HG02571 (cell line): ENCODE results near the gene FCN2.

Experiments used
- ATAC-seq: cut with Tn5 transposase; IDR thresholded peaks from one replicate; pipeline ENCODE4 v1.9.1; 2021; ENCODE audit warnings: mild to moderate bottlenecking, moderate library complexity; ENCODE audit not compliant: unreplicated experiment

FCN2 gene

DNA sequence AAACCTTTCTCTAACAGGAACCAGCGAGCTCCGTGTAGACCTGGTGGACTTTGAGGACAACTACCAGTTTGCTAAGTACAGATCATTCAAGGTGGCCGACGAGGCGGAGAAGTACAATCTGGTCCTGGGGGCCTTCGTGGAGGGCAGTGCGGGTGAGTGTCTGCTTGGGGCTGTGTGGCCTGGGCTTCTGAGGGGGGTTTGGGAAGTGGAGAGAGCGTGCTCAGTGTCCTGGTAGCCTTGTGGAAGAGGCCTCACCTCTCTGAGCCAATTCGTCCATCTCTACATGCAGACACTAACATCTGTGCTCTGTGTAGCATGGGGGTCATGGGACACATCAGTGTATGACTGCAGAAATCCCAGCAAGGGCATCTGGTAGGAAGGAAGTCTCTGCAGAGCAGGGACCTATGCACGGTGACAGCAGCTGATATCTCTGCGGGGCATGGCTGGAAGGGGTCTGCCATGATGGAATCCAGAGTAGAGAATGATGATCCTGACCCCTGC lies 5.9 kb downstream of the FCN2 start:
- ATAC-seq: no peak

DNA sequence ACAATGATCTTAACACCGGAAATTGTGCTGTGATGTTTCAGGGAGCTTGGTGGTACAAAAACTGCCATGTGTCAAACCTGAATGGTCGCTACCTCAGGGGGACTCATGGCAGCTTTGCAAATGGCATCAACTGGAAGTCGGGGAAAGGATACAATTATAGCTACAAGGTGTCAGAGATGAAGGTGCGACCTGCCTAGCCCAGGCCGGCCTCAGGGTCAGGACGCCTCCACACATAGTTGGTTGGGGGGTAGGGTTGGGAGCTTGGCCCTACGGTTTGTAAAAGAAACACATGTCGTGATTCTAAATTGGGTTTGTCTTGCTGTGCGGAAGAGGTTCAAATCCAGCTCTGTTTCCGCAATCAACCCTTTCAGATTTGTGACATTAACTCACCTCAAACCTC lies 6.6 kb downstream of the FCN2 start:
- no peak for ATAC-seq

DNA sequence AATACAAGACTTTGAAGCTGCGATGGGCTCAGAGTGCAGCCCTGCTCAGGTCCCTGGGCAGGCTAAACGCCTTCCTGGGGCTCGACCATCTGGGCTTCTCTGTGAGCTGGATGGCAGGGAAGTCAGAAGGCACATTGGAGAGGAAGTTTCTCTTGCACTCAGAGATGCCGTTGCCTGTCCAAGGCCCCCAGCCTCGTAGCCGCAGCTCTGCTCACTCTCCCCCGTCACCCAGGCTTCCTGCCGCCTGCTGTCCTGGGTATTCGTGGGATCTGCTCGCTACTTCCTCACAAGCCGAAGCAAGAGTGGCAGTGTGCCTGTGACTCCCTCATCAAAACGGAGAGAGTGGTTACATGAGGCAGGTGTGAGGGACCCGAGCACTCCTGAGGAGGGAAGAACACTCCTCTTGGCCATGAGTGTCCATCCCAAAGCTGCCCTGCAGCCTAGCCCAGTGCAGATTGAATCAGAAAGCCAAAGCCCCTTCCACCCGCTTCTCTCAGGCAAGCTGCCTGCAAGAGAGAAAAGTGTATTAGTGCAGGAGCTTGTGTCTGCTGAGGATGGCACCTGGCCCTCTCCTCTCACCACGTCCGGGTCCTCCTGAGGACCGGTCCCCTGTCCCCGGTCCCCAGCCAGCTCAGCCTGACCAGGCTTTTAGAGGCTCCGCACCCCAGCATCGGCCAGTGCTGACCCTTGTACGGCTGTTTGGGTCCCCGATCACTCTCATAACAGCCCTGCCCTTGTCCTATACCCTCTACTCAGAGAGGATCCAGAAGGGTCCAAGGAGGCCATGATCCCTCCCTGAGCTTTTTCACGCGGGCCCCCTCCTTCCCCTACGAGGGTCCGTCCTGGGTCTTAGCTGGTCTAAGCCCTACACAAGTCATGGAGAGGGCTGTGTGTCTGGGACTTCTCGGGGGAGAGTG lies 7.3 kb downstream of the FCN2 start:
- ATAC-seq: no peak

DNA sequence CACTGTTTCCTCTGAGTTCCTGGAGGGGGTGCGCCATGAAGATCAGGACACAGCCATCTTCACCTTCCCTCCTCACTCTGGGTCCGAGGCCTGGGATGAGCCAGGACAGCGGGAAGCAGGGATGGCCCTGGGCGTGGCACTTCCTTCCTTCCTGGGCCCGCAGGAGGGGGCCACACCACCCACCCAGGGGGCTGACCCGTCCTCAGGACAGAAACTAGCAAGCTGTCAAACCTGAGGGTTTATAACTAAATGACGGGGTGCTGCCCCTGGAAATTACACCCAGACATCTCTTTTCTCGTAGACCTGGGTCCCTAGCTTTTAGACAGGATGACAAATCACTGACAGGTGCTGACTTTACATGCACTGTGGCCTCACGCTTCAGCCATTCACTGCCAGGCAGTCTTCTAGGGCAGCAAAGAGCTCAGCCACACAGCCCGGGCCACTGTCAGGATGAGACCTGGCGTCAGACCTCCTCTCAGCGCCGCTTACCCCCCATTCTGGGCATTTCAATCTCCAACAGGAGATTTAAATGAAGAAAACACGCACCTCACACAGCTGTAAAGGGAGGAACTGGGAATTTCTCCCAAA lies 8.1 kb downstream of the FCN2 start:
- ATAC-seq: no peak

DNA sequence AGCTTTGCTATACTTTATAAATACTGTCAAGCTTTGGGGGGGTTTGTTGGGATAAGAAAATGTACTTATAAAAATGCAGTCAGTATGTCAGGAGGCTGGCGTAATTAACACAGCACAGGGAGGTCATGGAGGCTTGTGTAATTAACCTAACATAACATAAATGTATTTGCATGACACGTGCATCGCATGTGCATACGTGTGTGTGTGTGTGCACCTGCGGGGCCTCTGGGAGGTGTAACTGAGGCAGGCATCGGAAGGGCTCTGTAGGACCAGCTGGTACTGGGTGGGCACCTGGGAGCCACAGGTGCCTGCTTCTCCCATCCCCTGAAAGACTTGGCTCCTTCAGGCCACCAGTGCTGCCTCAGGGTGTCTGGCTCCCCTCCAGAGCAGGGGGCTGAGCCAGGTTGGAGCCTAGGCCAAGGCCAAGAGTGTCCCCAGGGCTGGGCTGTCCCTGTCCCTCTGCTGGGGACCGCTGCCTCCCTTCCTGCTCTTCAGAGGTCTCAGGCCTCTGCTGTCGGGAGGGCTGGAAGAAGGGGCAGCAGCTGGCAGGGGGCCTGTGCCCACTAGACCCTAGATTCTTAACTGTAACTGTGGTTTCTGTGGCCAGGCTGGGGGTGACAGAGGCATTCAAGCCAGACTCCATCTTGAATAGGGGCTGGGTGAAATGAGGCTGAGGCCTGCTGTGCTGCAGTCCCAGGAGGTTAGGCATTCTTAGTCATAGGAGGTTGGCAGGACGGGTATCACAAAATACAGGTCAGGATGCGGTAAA lies 9.0 kb downstream of the FCN2 start:
- ATAC-seq: no peak

DNA sequence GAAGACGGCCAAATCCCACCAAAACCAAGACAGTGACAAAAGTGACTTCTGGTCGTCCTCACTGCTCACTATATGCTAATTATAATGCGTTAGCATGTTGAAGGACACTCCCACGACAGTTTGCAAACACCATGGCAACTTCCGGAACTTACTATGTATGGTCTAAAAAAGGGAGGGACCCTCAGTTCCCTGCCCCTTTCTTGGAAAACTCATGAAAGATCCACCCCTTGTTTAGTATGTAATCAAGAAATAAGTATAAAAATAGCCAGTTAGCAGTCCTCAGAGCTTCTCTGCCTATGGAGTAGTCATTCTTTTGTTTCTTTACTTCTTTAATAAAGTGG lies 9.5 kb downstream of the FCN2 start:
- no peak for ATAC-seq

DNA sequence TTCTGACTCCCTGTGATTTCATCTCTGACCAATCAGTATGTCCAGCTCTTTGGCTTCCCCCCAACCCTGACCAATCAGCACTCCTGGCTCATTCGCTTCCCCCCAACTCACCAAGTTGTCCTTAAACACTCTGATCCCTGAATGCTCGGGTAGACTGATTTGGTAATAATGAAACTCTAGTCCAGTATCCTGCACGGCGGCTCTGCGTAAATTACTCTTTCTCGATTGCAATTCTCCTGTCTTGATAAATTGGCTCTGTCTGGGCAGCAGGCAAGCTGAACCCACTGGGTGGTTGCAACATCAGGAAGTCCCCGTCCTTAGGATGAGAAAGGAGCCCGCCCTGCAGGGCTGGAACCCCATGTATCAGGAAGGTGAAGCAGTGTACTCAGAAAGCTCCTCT lies 10.4 kb downstream of the FCN2 start:
- ATAC-seq: no peak

DNA sequence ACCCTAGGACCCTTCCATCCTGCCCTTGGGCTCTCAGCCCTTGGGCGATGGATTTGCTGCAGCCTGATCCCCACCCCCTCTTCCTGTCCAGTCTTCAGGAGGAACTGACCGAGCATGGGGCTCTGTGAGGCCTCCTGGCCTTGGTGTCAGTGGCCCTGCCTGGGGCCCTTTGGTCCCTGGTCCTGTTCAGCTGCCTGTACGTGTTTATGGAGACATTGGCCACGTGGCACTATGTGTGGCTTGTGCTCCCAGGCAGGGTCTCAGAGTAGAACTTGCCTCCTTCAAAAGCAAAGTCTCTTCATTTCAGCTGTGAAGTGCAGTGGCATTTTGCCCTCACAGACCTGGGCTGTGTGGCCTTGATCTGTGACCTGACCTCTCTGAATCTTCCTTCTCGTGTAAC lies 11.1 kb downstream of the FCN2 start:
- ATAC-seq: no peak

DNA sequence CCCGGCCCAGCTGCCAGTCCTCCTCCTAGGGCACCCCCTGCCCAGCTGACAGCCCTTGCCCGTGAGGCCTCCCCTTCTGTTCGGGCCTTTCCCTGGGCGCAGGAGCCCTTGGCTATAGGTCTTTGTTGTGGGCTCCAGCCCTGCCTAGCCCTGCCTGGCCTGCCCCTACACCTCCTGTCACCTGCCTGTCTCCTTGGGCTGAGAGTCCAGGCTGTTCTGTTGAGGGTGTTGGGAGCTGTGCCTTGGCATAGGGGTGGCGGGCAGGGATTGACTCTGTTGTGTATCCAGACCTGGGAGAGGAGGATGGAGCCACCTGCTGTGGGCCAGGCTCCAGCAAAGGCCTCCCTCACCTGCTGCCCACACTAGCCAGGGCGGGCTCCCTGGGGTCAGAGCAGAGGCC lies 11.6 kb downstream of the FCN2 start:
- ATAC-seq: no peak

DNA sequence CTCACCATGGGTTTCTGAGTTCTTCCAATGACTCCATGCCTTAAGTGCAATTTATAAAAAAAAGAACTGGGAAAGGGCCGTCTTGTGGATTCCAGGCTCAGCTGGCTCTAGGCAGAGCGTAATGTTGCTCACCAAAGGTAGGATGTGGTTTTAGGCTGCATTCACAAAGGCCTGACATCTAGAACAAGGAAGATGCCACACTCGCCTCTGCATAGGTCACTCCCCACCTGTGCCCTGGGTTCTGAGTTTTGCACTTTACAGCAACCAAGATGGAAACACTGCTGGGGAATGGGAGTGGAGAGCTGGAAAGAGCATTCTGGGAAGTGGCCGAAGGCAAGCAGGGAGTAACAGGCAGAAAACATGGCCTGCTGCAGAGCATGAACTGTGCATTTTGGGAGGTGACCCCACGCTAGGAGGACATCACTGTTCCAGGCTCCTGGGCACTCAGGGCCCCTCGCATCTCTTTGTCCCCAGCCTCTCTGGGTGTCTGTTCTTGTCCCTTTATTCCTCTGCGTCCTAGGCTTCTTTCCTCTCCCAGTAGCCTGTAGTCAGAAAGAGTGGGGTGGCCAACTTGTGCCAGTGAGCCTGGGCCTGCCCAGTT lies 12.3 kb downstream of the FCN2 start:
- no peak for ATAC-seq

DNA sequence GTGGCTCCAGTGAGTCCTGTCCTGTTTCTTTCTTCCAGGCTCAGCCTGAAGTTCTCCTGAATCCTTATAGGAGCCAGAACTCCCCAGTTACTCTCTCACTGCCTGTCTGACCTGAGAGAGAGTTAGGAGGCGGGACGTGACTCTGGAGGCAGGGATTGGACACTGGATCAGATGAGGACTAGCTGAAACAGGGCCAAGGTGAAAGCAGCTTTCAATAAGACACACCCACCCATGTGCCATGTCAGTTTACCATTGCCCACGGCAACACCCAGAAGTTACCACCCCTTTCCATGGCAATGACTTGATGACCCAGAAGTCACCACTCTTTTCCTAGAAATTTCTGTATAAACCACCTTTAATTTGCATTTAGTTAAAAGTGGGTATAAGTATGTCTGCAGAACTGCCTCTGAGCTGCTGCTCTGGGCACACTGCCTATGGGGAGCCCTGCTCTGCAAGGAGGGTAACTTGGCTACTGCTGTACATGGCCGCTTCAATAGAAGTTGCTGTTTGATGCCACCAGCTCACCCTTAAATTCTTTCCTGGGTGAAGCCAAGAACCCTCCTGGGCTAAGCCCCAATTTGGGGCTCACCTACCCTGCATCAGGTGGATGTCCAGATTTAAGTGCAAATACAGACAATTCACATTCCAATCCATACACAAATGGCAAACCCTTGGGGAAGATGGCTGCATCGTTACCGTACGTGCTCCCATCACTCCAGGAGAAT lies 13.7 kb downstream of the FCN2 start:
- ATAC-seq: no peak

DNA sequence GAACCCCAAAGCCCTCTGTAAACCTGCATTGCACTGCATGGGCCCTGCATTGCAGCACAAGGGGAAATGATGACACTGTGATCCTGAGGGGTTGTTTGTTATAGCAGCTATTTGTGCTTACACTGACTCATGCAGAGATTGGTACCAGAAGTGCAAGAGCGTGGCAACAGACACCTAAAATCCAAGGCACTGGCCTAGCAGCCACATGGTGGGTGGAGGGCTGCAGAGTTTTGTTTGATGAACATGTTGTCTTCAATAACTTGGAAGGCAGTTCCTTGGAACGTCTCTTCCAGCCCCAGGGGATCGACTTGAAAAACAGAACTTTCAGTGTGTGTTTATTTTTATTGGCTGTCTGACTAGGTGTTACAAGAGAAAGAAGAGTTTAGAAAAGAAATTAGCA lies 14.5 kb downstream of the FCN2 start:
- ATAC-seq: no peak

DNA sequence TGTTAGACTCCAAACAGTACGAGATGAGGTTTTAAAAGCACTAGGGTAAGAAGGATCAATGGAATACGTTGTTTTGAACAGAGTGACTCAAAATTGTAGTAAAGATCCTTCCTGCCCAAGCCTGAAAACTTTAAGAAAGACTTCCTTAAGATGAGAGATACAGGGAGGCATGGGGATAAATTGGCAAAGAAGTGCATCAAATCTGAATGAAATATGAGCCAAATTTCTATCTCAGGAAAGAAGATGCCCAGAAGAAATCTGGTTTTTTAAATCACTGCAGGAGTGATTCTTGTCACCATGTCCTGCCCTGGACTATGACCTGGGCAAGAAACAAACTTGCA lies 14.9 kb downstream of the FCN2 start:
- ATAC-seq: no peak

DNA sequence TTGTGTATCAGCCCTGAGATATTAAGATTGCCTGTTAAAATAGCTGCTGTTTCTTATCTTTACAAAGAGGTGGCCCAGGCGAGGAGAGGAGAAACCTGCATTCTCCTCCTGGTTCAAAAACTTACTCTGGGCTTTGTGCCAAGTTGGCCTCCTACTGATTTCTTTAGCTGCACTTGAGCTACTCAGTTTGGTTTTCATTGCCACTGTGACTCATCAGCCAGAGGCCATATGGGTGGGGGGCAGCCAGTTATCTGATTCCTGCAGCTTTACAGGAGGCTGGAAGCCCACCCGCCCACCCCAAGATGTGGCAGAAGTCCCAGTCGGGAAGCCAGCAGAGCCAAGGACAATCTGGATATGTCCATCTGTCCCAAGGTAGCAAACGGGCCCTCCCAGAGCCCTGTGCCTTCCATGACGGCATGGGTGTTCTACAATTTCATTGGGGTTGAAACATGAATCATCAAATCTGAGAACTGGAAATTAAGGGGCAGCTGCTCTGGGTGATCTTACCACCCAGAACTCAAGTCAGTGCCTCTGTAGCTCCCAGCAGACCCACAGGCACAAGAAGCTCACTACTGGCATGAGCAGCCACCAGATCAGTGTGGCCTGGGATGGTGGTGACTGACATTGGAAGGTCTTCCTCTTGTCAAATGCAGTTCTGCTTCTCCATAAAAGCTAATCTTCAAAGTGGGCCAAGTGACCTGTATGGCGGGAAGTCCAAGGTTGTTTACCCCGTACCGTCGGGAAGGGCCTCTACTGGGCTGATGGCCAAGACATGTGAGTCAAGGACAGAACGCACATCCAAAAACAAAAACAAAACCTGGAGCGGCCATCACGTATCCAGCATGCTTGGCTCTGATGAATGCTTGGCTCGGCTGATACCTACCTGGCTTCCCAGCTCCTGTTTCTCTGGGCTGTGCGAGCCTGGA lies 15.6 kb downstream of the FCN2 start:
- no peak for ATAC-seq

DNA sequence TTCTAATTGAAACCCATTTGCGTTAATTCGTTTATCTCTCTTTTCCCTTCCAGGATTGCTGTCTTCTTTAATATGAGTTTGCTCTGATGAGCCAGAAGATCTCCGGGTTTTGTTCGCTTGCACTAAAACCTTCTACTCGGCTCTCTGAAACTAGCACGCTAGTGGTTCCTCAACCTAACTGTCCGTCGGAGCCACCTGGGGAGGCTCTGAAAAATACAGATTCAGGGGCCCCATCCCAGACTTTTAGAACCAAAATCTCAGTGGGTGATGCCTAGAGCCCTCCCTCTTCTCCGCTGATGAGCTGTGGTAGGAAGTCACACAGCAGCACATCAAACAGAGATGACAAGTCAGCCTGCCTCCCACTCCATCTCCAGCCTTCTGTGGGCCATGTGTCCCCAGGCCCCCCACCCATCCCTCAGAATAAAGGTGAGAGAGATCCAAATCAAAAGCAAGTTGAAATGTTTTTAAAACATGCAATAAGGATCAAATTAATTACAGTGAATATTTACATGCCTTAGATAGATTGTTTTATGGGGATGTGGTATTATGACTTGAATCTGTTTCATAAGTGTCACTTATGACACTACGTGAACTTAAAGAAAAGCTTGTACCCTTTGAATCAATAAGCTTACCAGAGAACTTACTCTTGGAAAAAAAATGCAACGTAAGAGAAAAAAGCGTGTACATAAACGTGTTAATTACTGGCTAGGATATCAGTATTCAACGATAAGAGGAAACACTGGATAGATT lies 16.4 kb downstream of the FCN2 start:
- ATAC-seq: no peak

DNA sequence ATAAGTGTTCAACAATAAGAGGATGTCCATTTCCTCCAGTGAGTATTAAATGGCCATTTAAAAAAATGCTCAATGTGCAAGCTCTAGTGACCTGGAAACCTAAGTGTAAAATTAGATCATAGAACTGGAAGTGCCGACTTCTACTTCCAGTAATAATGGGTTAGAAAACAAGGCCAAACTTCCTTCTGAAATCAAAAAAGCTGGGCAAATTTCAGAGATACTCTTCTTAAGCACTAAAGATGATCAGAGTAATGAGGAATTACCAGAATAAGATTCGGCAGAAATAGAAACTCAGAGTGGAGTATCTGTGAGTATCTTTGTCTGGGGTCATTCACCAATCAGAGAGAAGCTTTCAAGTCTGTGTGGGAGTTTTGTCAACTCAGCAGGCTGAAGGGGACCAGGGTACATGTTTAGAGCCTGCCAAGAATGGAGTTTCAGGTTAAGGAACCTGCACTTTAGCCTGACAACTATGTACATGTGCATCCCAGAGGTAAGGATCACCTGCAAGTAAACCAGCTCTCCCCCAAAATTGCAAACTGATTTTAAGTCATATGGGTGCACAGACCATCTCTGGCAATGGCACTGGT lies 17.1 kb downstream of the FCN2 start:
- ATAC-seq: no peak

DNA sequence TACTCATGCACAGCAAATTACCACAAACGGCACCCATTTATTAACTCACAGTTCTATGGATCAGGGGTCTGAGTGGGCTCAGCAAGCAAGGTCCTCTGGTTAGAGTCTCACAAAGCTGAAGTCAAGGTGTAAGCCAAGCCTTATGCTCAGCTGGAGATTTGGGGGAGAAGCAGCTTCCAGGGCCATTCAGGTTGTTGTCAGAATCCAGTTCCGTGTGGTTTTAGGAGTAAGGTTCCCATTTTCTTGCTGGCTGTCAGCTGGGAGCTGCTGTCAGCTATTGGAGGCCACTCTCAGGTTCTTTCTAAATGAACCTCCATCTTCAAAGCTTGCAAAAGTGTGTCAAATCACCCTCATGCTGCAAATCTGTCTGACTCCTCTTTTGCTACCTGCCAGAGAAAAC lies 17.7 kb downstream of the FCN2 start:
- ATAC-seq: no peak

DNA sequence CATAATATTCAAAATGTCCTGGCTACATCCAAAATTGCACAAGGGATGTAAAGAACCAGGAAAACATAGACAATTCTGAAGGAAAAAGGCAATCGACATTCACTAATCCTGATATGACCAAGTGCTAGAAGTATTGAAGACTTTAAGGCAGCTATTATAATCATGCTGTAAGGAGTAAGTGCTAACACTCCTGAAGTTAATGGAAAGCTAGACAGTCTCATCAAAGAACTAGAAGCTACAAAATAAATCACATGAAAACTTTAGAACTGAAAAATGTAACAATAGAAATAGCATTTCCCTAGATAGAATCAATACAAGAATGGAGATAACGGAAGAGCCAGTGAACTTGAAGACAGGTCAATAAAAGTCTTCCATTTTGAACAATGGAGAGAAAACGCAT lies 18.6 kb downstream of the FCN2 start:
- no peak for ATAC-seq

DNA sequence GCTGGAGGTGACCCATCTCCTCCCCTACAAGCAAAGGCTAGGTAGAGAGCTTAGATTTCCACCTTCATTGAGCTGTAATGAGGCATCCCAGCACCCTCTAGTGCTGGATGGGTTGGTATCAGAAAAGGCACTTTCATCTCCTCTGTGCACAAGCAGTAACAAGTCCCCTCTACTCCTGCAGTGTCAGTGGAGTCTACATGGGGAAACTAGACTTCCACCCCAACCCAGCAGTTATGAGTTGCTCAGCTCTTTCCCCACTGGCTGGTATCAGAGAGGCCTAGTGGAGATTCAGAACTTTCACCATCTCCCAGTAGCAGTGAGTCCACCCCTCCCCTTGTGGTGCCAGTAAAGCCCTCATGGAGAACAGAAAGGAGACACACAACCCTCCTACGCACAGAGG lies 19.2 kb downstream of the FCN2 start:
- ATAC-seq: no peak
